ACHN (cell line): ENCODE data around the gene ACSF2.

Experiments
- DNase-seq: peaks from one replicate; pipeline ENCODE4 v3.0.0-alpha.2; 2015
- in situ Hi-C: cut with HindIII; loops from 2 replicates; pipeline ENCODE4 v1.10.0; 2017; ENCODE audit warnings: low sequenced_read_pairs, low pct_ligation_motif_present, low pct_unique_long_range_greater_than_20kb

The ACSF2 gene

GRCh38 chr17:50508573-50509460 is 82.8 kb downstream of the ACSF2 start:
- in situ Hi-C loops, result no loop called here
- DNase-seq, result no peak

DNA sequence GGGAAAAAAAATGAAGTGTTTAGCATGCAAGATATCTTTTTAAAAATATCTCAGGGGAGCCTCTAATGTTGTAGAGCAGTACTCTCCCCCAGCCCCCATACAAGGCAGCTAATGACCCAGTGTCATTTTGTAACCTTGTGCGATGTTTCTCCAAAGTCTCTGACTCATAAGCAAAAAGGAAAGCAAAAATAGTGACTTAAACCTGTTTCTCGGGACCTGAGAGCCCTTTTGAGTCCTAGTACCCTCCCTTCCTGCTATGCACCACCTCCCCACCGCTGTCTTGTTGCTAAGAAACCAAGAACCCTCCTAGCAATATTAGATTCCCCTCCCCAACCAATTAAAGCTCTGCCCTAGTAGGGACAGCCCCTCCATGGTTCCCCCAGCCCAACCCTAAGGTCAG is 85.0 kb downstream of the ACSF2 start:
- in situ Hi-C loops, result no loop called here
- no peak for DNase-seq

- no peak for DNase-seq
- in situ Hi-C loops, result no loop called here
Observed at GRCh38 chr17:50513495-50513894, 87.5 kb downstream of the ACSF2 start.

GRCh38 chr17:50514388-50514787 is 88.4 kb downstream of the ACSF2 start:
- no peak for DNase-seq
- in situ Hi-C loops, result no loop called here

DNA sequence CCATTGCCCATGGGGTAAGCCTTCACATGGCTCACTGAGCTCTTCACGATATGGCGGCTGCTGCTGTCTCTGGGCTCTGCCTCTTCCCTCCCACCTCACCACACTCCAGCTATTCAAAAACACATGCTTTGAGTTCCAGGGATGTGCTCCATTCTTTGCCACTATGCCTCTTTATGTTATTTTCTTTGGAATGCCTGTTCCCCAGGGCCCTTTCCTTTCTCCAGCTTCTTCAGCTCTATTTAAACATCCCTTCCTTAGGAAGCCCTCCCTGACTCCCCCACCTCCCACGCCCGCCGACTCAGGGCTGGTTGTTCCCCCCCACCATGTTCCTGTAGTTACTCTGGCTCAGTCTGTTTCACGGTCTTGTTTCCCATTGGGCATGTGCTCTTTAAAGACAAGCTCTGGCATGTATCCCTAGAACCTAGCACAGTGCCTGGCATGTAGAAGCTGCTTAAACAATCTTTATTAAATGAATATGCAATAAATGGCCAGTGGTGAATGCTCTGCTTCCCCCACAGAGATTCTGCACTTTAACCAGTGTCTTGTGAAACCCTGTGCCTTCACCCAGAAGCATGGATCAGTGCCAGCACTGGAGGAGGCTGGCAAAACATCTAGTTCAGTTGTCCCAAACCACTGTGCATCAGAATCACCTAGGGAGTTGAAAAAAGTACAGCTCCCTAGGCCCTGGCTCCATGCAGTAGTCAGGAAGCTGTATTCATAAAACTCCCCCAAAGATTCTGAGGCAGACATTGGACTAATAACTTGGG is 89.1 kb downstream of the ACSF2 start:
- in situ Hi-C loops, result no loop called here
- DNase-seq, result no peak

DNA sequence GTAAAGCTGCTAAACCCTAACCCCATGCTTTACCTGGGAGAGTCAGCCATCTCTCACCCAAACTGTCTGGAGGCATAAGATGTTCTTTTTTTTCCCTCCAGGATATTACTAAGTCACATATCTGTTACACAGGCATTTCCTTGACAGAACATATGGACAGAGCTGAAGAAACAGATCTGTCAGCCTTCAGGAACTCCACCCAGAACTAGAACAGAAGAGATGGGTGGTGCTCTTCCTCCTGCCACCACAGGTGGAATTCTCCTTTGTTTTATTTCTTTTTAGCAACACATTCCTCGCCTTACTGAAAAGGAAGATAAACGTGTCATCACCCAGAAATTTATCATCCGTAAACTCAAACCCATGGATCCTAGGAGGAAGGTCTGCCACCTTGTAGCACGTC is 91.0 kb downstream of the ACSF2 start:
- DNase-seq, result no peak
- in situ Hi-C loops, result no loop called here

DNA sequence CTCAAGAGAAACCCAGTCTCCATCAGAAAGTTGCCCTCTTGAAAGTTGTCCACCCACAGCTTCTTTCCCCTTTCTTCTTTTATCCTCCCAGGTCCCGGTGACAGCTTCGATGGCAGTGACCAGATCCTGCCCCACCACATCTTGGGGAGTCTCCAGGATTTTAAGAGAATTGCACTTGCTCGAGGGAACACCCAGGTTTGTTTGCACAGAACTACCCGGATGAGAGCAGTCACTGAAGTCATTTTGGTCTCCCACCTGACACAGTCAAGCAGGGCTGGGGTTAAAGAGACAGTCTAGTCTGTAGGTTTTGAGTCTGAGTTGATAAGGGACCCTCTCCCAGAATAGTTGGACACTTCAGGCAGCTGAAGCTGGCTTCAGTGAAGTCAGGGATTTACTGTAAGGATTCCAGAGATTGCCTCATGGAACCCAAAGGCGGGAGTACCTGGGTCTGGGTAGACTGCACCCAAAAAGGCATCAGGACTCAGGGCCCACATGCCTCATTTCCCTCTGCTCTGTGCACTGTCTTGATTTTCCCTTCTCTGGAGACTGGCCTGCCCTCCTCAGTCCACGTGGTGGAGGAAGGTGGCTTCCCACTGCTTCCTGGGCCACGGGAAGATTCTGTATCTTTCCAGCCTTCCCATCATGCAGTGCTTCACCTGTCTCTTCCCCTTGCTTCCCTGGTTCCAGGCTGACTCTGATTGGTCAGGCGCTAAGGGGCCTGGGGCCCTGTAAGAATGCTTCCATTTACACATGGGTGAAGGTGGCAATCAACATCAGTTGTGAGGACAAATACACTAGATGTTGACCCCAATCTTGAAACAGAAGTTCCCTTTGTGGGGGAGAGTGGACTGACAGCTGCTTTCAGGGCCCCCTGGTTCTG is 91.7 kb downstream of the ACSF2 start:
- DNase-seq, result no peak
- in situ Hi-C loops, result no loop called here

DNA sequence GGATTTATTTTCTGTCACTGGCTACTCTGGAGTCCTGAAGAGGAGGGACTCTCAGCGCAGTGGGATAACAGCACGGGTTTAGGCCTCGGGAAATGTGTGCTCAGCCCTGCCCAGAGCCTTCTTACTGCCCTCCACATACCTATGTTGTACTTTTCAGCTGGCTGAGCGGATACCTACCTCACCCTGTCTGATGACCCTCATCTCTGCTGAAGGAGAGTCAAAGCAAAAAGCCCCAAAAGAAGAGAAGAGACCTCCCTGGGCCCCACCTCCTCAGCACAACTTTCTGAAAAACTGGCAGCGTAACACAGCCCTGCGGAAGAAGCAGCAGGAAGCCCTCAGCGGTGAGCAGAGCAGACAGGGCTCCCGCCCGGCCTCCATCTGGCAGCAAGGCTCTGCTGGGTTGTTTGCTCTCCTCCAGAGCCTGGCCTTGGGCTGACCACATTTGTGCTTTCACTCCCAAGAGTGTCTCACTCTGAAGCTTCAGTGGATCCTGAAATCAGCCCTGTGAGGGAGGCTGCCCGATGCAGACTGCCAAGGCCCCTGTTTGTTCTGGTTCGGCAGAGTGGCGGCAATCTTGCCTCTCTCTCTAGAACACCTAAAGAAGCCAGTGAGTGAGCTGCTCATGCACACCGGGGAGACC is 92.5 kb downstream of the ACSF2 start:
- in situ Hi-C loops, result no loop called here
- DNase-seq, result no peak

- no peak for DNase-seq
- in situ Hi-C loops, result no loop called here
Observed at GRCh38 chr17:50519141-50519834, 93.3 kb downstream of the ACSF2 start.

DNA sequence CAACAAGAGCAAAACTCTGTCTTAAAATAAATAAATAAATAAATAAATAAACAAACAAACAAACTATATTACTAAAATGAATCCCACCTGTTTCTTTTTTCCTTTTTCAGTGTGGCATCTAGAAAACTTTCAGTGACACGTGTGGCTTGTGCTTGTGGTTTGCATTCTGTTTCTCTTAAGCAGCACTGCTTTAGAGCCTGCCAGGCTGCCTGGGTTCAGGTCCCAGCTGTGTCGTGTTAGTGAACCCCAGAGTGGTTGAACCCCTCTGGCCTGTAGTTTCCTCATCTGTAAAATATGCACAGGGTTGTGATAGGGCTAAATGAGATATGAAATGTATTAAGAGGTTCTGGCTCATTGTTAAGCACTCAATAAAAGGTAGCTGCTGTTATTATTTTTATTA is 94.5 kb downstream of the ACSF2 start:
- DNase-seq, result no peak
- in situ Hi-C loops, result no loop called here

DNA sequence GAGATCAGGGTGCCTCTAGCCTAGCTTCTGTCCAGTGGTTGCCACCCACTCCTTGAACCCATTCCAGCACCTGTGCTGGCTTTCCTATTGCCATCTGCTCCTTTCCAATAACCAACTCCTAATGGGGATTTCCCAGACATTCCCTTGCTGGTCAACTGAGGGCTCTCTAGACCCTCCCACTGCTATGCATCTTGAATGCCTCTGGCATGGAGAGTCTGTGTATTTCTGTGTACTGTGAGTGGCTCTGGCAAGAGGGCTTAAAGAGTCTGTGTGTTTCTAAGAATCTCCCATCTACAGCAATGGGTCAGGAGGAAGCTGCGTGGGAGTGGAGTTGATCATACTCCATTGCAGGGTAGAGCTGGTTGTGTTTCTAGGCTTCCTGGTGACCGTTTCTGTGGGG is 95.5 kb downstream of the ACSF2 start:
- no peak for DNase-seq
- in situ Hi-C loops, result no loop called here

DNA sequence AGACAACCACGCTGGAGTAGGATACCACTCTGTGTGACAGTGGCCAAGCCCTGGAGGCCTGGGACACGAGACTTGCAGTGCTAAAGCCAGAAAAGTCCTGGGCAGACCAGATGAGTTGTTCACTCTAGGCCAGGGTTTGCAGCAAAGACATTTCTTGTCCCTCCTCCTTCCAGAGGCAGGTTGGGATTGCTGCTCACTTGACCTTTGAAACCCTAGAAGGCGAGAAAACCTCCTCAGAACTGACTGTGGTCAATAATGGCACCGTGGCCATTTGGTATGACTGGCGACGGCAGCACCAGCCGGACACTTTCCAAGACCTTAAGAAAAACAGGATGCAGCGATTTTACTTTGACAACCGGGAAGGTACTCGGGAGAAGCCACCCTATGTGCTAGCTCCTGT is 96.7 kb downstream of the ACSF2 start:
- in situ Hi-C loops, result no loop called here
- no peak for DNase-seq

GRCh38 chr17:50523208-50523607 is 97.2 kb downstream of the ACSF2 start:
- in situ Hi-C loops, result no loop called here
- DNase-seq, result no peak
